WTC11 (cell line): ENCODE measurements around the gene SDHA.
"Not testable (repeated sequence)": the region's sequence is repeated elsewhere in the genome, so short reads cannot be mapped to it uniquely, and the experiment has no call there.

Experiments
- CREB1 ChIP-seq: sonication (generic); formaldehyde crosslinking; IDR thresholded peaks from 2 replicates; pipeline ENCODE4 v1.8.0; 2023; ENCODE audit warnings: mild to moderate bottlenecking, missing genetic modification reagents
- FOXJ3 ChIP-seq: sonication (generic); formaldehyde crosslinking; IDR thresholded peaks from 2 replicates; pipeline ENCODE4 v1.9.0; 2021; ENCODE audit warnings: missing genetic modification reagents, mild to moderate bottlenecking, borderline replicate concordance
- FOXP1 ChIP-seq: sonication (generic); formaldehyde crosslinking; IDR thresholded peaks from 2 replicates; pipeline ENCODE4 v1.8.0; 2022; ENCODE audit warnings: missing genetic modification reagents, mild to moderate bottlenecking, moderate library complexity, borderline replicate concordance
- NFE2L1 ChIP-seq: sonication (generic); formaldehyde crosslinking; IDR thresholded peaks from 2 replicates; pipeline ENCODE4 v1.8.1; 2023; ENCODE audit warnings: missing genetic modification reagents
- NR1H2 ChIP-seq: sonication (generic); formaldehyde crosslinking; IDR thresholded peaks from 2 replicates; pipeline ENCODE4 v1.9.0; 2021; ENCODE audit warnings: mild to moderate bottlenecking, moderate library complexity, missing genetic modification reagents
- NR3C1 ChIP-seq: sonication (generic); formaldehyde crosslinking; conservative IDR thresholded peaks from 2 replicates; pipeline ENCODE4 v1.8.1; 2023; ENCODE audit warnings: low read depth, mild to moderate bottlenecking, missing genetic modification reagents
- RELA ChIP-seq: sonication (generic); formaldehyde crosslinking; IDR thresholded peaks from 2 replicates; pipeline ENCODE4 v1.8.1; 2022; ENCODE audit warnings: missing genetic modification reagents, mild to moderate bottlenecking, borderline replicate concordance
- ZNF232 ChIP-seq: sonication (generic); formaldehyde crosslinking; IDR thresholded peaks from 2 replicates; pipeline ENCODE4 v1.8.0; 2022; ENCODE audit warnings: mild to moderate bottlenecking, missing genetic modification reagents
- TF ChIP-seq, protein P1 (sequence below): fragments of 200-600 bp; IDR thresholded peaks from 2 replicates; pipeline ENCODE4 v1.8.0; 2022; ENCODE audit warnings: antibody characterized with exemption
- TF ChIP-seq, protein P2 (sequence below): sonication (generic); formaldehyde crosslinking; IDR thresholded peaks from 2 replicates; pipeline ENCODE4 v1.8.0; 2022; ENCODE audit warnings: mild to moderate bottlenecking, missing genetic modification reagents

DNA sequence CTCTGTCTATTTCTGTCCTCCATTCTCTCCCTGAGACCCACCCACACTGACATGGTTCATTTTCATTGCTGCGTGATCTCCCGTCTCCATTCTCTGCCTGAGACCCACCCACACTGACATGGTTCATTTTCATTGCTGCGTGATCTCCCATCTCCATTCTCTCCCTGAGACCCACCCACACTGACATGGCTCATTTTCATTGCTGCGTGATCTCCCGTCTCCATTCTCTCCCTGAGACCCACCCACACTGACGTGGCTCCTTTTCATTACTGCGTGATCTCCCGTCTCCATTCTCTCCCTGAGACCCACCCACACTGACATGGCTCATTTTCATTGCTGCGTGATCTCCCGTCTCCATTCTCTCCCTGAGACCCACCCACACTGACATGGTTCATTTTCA is 73.2 kb downstream of the SDHA start:
- TF ChIP-seq, protein P1, sequence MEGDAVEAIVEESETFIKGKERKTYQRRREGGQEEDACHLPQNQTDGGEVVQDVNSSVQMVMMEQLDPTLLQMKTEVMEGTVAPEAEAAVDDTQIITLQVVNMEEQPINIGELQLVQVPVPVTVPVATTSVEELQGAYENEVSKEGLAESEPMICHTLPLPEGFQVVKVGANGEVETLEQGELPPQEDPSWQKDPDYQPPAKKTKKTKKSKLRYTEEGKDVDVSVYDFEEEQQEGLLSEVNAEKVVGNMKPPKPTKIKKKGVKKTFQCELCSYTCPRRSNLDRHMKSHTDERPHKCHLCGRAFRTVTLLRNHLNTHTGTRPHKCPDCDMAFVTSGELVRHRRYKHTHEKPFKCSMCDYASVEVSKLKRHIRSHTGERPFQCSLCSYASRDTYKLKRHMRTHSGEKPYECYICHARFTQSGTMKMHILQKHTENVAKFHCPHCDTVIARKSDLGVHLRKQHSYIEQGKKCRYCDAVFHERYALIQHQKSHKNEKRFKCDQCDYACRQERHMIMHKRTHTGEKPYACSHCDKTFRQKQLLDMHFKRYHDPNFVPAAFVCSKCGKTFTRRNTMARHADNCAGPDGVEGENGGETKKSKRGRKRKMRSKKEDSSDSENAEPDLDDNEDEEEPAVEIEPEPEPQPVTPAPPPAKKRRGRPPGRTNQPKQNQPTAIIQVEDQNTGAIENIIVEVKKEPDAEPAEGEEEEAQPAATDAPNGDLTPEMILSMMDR = not testable (repeated sequence)
- TF ChIP-seq NR3C1; NFE2L1; CREB1 (CRISPR knock-in tag); RELA (CRISPR knock-in tag); ZNF232 (CRISPR knock-in tag); FOXP1; NR1H2 (CRISPR knock-in tag); FOXJ3 (CRISPR knock-in tag): not testable (repeated sequence)
- TF ChIP-seq, protein P2, sequence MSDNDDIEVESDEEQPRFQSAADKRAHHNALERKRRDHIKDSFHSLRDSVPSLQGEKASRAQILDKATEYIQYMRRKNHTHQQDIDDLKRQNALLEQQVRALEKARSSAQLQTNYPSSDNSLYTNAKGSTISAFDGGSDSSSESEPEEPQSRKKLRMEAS (CRISPR knock-in tag) = not testable (repeated sequence)
